HepG2 (cell line): Measurements from ENCODE around the gene RPL35. TPM values are rescaled to one million over a fixed set of nuclear protein-coding genes. Genes with fewer than 3 reads are reported as not detected.

ENCODE experiments used
- ARID4A ChIP-seq: sonication (generic); formaldehyde crosslinking; IDR thresholded peaks from 2 replicates; pipeline ENCODE4 v1.5.0; 2020; ENCODE audit warnings: mild to moderate bottlenecking, missing genetic modification reagents, borderline replicate concordance
- CSRNP1 ChIP-seq: sonication (generic); formaldehyde crosslinking; IDR thresholded peaks from 2 replicates; pipeline ENCODE4 v1.8.1; 2023; ENCODE audit warnings: mild to moderate bottlenecking, missing genetic modification reagents
- ETV5 ChIP-seq: IDR thresholded peaks from 2 replicates; pipeline ENCODE4 v1.6.1; 2018; ENCODE audit warnings: missing biosample characterization, missing genetic modification reagents, inconsistent platforms, borderline replicate concordance
- HIVEP1 ChIP-seq: sonication (generic); formaldehyde crosslinking; IDR thresholded peaks from 2 replicates; pipeline ENCODE4 v1.4.0; 2020; ENCODE audit warnings: mild to moderate bottlenecking, missing genetic modification reagents
- JUNB ChIP-seq: sonication (generic); formaldehyde crosslinking; IDR thresholded peaks from 2 replicates; pipeline ENCODE4 v1.8.0; 2022; ENCODE audit warnings: missing genetic modification reagents, mild to moderate bottlenecking, borderline replicate concordance
- ZBTB20 ChIP-seq: sonication (generic); formaldehyde crosslinking; IDR thresholded peaks from 2 replicates; pipeline ENCODE4 v1.8.1; 2023; ENCODE audit warnings: missing genetic modification reagents, low read depth, mild to moderate bottlenecking, borderline replicate concordance
- ZBTB25 ChIP-seq: IDR thresholded peaks from 2 replicates; pipeline ENCODE4 v1.6.1; 2018; ENCODE audit warnings: missing genetic modification reagents
- ZBTB40 ChIP-seq, 2 experiments: fragments of 450-650 bp in 1 of 2; sonication (generic) in 1 of 2; formaldehyde crosslinking in 1 of 2; IDR thresholded peaks; 2 replicates each; pipeline versions ENCODE4 v1.6.1 to v1.8.0; 2016 to 2022; ENCODE audit warnings: antibody characterized with exemption in 1 of 2, mild to moderate bottlenecking in 1 of 2, missing genetic modification reagents in 1 of 2
- polyA plus RNA-seq, 8 experiments: library from polyadenylated mRNA; depleted of rRNA in 3 of 8; stranded (reverse) in 7 of 8; unstranded in 1 of 8; fragments of >200 nt; fragmentation: Illumina TruSeq in 4 of 8; extraction: Trizol in 4 of 8; gene quantifications; 2 replicates each; pipeline versions ENCODE4 v1.2.1 to v1.2.3, GENCODE V29; 2011 to 2016; ENCODE audit warnings: low read depth in 4 of 8, missing spikeins in 1 of 8, mixed read lengths in 1 of 8; ENCODE audit not compliant: insufficient read depth in 1 of 8
- total RNA-seq, 5 experiments: library from RNA; depleted of rRNA; stranded (reverse); fragments of >200 nt; fragmentation: Illumina TruSeq; extraction: Trizol; gene quantifications; 2 replicates each; pipeline ENCODE4 v1.2.3, GENCODE V29; 2016; ENCODE audit warnings: low read depth in 1 of 5

RPL35 gene
- total and polyA plus RNA-seq, 2 of the 13 experiments (the other 11 are each of a cell fraction or from before 2014, with no cell fraction given) = 2,153 to 2,935 TPM

- peak; percentile 77; the same call in 1 of the 2 replicates for TF ChIP-seq CSRNP1 (CRISPR knock-in tag)
- TF ChIP-seq HIVEP1 (CRISPR knock-in tag) = no peak
- 0 out of 2 replicates have a peak, but pooled peaks have one; percentile 62 for TF ChIP-seq ZBTB25 (CRISPR knock-in tag)
- peak; percentile 94 for TF ChIP-seq ARID4A (CRISPR knock-in tag)
- no peak for TF ChIP-seq JUNB (CRISPR knock-in tag)
- peak; percentile 46 for TF ChIP-seq ZBTB40 (IDR thresholded peaks at IDR 0.05)
- peak; percentile 66 for TF ChIP-seq ZBTB40 (CRISPR knock-in tag; IDR thresholded peaks at IDR 0.05)
- no peak for TF ChIP-seq ZBTB20 (CRISPR knock-in tag)
- peak; percentile 35; the same call in 1 of the 2 replicates for TF ChIP-seq ETV5
These were observed at the start of gene RPL35, which contains the start of gene ARPC5L (continued) for GRCh38 chr9:124861342-124862229.
